C4-2B (cell line): Measurements from ENCODE around the gene LRRC58.

Experiments
- CTCF ChIP-seq: fragments of 450-650 bp; conservative IDR thresholded peaks from 2 replicates; pipeline ENCODE4 v1.5.1; 2017; ENCODE audit warnings: mild to moderate bottlenecking
- ZFX ChIP-seq: fragments of 450-650 bp; IDR thresholded peaks from 2 replicates; pipeline ENCODE4 v1.6.1; 2017

GRCh38 chr3:120306519-120307455 lies 42.4 kb downstream of the LRRC58 start:
- TF ChIP-seq CTCF (no peak), ZFX (no peak)
